Occipital lobe (tissue), 2 donors: ENCODE measurements around the gene CFAP70. TPM values are rescaled to one million over a fixed set of nuclear protein-coding genes. Genes with fewer than 3 reads are reported as not detected.
"Not testable (repeated sequence)": the region's sequence is repeated elsewhere in the genome, so short reads cannot be mapped to it uniquely, and the experiment has no call there.

Source experiments
- DNase-seq: peaks from one replicate; lab custom pipeline; 2025; lab: John Stamatoyannopoulos, UW
- total RNA-seq: library from RNA; depleted of rRNA; stranded (reverse); fragments of >200 nt; gene quantifications from one replicate; pipeline ENCODE4 v1.2.3, GENCODE V29; 2014

The CFAP70 gene
- total RNA-seq, 1 donor from 2014 or later, result 0.62 TPM

DNA sequence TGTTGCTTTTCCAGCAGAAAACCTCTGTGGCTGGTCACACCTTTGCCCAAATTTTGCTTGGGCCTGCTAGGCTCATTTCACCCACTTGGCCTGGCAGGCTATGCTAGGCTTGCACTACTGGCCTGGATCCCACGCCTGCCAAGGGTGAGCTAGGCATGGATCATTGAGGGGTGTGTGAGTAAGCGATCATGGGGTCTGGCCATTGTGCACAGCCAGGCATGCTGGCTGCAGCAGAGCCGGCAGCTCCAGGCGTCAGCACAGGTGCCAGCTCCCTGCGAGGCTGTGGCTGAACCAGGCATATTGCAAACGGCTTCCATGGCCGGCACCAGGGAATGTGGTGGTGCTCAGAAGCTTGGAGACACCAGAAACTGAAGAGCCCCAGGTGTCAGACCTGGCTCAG is 19.2 kb downstream of the CFAP70 start:
- DNase-seq, result peak; percentile 34

DNA sequence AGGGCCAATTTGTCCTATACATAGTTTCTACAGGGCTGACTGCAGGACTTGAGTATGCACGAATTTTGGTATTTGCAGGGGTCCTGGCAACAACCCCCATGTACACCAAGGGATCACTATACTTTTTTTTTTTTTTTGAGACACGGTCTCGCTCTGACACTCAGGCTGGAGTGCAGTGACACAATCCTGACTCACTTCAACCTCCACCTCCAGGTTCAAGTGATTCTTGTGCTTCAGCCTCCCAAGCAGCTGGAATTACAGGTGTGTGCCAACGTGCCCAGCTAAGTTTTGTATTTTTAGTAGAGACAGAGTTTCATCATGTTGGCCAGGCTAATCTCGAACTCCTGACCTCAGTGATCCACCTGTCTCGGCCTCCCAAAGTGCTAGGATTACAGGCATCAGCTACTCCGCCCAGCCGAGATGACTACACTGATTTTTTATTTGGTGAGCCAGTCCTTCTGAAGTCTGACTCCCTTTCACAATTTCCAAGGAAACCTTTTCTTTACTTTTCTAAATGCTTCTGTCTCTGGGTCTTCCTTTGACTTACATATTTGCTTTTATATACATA is 19.8 kb downstream of the CFAP70 start:
- DNase-seq, result no peak

DNA sequence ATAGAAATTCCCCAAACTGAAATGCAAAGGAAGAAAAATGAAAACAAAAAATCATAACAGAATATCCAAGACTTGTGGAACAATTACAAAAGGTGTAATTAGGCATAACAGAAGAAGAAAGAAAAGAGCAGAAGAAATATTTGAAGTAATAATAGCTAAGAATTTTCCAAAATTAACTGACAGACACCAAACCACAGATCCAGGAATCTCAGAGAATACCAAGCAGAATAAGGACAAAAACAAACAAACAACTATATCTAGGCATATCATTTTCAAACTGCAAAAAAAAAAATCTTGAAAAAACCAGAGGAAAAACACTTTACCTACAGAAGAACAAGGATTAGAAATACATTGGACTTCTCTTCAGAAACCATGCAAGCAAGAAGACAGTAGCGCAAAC is 25.5 kb downstream of the CFAP70 start:
- no peak for DNase-seq

DNA sequence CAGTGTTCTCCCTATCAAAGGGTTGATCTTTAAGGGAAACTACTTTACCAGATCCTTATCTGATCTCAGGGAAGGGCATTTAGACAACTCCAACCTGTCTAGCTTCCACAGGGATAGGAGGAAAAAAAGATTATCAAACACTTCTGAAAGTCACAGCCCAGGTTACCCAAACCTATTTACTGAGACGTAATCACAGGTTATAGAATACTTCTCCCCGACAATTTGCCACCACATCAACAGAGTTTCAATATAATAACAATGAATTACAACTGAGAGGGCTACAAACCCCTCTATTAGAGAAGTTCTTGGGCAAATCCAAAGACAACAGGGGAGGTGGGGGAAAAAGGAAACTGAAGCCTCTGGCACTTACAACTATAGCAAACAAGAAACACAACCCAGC is 26.3 kb downstream of the CFAP70 start:
- DNase-seq, result no peak

DNA sequence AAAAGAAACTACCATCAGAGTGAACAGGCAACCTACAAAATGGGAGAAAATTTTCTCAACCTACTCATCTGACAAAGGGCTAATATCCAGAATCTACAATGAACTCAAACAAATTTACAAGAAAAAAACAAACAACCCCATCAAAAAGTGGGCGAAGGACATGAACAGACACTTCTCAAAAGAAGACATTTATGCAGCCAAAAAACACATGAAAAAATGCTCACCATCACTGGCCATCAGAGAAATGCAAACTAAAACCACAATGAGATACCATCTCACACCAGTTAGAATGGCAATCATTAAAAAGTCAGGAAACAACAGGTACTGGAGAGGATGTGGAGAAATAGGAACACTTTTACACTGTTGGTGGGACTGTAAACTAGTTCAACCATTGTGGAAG is 30.1 kb downstream of the CFAP70 start:
- not testable (repeated sequence) for DNase-seq

DNA sequence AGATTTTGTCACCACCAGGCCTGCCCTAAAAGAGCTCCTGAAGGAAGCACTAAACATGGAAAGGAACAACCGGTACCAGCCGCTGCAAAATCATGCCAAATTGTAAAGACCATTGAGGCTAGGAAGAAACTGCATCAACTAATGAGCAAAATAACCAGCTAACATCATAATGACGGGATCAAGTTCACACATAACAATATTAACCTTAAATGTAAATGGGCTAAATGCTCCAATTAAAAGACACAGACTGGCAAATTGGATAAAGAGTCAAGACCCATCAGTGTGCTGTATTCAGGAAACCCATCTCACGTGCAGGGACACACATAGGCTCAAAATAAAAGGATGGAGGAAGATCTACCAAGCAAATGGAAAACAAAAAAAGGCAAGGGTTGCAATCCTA is 33.4 kb downstream of the CFAP70 start:
- DNase-seq, result not testable (repeated sequence)

DNA sequence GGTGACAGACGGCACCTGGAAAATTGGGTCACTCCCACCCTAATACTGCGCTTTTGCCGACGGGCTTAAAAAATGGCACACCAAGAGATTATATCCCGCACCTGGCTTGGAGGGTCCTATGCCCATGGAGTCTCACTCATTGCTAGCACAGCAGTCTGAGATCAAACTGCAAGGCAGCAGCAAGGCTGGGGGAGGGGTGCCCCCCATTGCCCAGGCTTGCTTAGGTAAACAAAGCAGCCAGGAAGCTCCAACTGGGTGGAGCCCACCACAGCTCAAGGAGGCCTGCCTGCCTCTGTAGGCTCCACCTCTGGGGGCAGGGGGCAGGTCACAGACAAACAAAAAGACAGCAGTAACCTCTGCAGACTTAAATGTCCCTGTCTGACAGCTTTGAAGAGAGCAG is 35.1 kb downstream of the CFAP70 start:
- not testable (repeated sequence) for DNase-seq

DNA sequence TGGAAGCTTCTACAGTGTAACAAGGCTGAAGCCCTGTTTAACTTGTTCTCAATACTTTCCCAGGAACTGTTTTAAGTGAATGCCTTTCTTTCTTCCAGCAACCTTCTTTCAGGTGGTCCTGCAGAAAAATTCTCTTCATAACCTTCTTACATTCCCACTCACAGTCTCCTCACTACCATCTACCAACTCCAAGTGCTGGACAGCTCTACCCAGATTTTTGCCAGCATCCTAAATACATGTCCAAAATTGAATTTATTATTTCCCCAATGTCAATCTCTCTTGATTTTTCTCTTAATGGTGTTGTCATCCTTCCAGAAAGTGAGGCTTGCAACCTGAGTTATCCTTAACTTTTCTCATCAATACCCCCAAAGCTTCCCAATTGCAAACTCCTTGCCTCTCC is 48.2 kb downstream of the CFAP70 start:
- DNase-seq, result no peak

DNA sequence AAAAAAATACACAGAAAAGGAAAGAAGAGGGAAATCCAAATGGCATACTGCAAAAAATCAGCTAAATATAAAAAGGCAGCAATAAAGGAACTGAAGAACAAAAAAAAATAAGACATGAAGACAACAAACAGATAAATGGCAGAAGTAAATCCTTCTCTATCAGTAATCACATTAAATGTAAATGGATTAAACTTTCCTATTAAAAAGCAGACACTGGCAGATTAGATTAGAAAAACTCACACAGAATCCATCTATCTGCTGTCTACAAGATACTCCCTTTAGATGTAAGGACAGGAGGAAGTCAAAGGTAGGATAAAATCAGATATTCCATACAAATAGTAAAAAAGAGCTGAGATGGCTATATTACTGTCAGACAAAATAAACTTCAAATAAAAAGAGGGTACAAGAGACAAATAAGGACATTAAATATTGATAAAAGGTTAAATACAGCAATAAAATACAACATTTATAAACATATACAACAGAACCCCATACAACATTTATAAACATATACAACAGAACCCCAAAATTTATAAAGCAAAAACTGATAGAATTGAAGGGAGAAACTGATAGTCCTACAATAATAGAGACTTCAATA is 51.4 kb downstream of the CFAP70 start:
- no peak for DNase-seq

DNA sequence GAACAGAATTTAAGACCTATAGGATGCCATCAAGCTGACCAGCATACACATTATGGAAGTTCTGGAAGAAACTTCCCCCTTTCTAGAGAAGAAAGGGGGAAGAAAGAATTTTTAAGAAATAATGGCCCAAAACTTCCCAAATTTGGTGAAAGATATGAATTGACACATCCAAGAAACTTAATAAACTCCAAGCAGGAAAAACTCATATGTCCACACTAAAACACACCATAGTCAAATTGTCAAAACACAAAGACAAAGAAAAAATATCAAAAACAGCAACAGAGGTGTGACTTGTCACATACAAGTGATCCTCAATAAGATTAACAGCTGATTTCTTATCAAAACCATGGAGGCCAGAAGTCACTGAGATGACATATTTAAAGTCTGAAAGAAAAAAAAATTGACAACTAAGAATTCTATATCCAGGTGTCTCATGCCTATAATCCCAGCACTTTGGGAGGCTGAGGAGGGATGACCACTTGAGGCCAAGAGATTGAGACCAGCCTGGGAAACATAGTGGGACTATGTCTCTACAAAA is 52.4 kb downstream of the CFAP70 start:
- no peak for DNase-seq

DNA sequence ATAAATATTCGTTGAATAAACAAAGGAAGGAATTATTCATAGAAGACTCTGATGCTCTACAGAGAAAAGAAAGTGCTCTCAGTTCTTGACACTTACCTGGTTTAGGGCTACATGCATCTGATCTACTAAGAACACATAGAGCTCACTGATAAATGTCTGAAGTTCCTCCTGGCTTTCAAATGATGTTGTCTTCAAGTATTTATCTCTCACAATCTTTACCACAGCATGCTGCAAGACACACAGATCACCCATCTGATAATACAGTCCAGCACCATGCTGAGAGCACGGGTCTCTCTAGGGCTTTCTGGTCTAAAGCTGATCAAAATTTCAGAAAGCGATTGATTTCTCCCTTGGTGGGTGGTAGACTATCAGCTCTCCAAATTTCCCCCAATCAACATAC is 61.7 kb downstream of the CFAP70 start:
- DNase-seq, result no peak

DNA sequence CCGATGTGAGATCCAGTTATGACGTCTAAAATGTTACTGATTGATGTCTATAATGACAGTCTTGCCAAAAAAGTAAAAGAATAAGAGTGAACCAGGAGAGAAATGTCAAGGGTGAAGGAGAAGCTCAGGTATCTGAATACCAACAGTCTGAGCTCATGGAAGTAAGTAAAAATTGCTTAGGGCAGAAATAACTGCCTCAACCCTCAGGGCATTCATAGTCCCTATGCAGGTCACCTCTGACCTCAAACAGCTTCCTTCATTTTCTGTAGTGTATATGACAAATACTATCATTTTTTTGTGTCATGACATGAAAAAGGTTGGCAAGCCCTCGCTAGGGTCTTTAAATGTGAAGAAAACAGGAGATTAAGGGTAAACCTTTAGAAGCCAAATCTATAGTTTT is 65.2 kb downstream of the CFAP70 start:
- no peak for DNase-seq

DNA sequence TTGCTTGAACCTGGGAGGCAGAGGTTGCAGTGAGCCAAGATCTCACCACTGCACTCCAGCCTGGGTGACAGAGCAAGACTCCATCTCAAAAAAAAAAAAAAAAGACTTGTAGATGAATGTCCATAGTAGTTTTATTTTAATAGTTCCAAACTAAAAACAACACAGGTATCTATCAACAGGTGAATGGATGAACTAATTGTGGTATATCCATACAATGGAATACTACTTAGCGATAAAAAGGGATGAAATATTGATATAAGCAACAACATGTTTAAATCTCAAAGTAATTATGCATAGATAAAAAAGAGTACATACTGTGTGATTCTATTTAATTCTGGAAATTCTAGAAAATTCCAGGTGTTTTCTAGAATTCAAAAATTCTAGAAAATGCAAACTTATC is 68.7 kb downstream of the CFAP70 start:
- DNase-seq, result no peak

DNA sequence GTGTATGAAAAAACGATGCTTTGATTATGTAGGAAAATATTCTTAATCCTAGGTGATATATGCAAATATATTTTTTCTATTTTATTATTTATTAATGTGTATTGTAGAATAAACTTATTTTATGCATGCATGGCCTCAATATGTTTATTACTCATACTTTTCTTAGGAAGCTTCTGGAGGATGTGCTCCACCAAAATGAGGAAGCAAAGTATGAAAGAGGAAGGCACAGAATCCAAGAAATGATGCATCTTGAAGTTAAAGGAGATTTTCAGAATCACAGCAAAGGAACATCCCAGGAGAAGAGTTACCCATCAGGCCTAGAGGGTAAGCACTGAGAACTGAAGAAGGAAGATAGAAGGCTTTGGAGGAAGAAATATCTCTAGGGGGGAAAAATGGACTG is 71.2 kb downstream of the CFAP70 start:
- no peak for DNase-seq

DNA sequence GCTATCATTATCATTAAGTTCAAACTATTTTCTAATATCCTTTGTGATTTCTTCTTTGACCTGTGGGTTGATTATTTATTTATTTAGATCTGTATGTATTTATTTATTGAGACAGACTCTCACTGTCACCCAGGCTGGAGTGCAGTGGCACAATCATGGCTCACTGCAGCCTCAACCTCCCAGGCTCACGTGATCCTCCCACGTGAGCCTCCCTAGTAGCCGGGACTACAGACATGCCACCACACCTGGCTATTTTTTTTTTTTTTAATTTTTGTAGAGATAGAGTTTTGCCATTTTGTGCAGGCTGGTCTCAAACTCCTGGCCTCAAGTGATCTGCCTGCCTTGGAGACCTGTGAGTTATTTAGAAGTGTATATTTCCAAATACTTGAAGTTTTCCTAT is 77.6 kb downstream of the CFAP70 start:
- DNase-seq, result no peak

DNA sequence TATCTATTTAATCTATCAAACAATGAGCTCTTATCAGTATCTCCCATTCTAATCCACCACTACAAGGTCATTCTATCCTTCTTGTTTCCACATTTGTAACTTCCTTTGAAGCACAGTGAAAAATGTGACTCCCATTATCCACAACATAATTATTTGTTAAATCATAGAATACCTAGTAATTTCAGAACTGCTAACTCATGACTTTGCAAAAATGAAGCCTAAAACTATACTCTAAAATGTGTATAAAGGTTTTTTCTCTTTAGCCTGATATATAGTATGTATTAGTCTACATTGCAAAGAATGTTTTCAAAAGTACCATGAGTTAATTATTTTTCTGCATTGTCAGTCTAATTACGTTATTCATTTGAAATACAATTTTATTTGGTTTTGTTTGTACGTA is 94.2 kb downstream of the CFAP70 start:
- no peak for DNase-seq

DNA sequence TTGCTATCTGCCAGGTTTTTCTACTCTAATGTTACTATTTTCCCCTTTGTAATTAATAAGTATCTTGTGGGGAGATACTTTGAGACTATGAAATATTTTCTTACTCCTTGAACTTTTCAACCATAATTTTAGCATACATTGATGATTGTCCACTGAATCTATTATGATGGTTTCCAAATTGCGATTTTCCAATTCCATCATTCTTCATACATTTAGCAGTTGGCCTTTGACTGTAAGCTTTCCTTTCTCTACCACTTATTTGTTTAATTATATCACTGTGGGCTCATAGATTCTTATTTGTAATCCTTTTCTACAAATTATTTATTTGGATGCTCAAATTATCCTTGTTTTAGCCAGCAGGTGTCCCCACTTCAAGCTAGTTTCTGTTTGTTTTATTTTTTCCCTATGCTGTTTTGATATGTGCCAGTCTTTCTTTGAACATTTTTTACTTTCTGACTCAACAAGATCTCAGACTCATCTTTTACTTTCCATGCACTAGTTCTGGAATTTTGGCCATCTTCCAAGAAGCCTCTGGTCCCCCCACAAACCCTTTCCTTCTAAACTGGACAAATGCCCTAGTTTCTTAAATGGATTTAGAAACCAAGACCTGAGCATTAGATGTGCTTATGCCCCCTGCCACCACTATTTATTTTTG is 94.8 kb downstream of the CFAP70 start:
- no peak for DNase-seq

DNA sequence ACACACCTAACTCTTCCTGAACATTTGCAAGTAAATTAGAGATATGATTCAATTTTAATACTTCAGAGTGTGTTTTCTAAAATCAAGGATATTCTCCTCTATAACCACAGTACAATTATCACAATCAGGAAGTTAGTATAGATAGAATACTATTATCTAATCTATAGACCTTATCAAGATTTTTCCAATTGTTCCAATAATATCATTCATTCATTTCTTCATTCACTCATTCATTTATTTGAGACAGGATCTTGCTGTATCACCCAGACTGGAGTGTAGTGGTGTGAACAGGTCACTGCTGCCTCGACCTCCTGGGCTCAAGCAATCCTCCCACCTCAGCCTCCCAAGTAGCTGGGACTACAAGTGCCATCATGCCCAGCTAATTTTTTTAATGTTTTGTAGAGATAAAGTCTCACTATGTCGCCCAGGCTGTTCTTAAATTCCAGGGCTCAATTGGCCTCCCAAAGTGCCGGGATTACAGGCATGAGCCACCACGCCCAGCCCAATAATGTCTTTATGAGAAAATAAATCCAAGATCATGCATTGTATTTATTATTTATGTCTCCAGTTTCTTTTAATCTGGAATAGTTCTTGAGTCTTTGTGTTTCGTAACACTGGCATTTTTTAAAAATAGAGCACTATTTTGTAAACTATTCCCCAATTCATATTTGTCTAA is 95.6 kb downstream of the CFAP70 start:
- DNase-seq, result no peak

DNA sequence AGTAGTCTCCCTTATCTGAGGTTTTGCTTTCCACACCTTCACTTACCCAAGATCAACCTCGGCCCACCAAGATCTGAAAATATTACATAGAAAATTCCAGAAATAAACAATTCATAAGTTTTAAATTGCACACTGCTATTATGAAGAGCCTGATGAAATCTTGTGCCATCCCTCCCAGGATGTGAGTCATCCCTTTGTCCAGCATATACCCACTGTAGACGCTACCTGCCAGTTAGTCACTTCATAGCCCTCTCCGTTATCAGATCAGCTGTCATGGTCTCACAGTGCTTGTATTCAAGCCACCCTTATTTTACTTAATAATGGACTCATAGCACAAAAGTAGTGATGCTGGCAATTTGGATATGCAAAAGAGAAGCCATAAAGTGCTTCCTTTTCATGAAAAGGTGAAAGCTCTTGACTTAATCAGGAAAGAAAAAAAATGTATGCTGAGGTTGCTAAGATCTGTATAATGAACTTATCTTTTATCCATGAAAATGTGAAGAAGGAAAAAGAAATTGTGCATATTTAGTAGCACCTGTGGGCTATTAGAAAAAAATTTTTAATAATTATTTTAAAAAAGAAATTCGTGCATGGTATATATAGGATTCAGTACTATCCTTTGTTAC is 96.4 kb downstream of the CFAP70 start:
- DNase-seq, result no peak

DNA sequence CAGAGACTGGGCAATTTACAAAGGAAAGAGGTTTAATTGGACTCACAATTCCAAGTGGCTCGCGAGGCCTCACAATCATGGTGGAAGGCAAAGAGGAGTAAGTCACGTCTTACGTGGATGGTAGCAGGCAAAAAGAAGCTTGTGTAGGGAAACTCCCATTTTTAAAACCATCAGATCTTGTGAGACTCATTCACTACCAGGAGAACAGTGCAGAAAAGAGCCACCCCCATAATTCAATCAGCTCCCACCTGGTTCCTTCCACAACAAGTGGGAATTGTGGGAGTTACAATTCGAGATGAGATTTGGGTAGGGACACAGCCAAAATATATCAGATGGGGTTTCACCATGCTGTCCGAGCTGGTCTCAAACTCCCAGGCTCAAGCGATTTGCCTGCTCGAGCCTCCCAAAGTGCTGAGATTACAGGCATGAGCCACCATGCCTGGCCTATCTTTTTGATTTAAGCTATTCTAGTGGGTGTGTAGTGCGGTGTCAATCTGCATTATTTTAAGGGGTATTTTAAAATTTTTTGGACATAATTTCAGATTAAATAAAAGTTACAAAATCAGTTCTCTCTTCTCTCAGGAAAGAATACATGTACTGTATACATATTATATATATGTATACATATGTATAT is 97.2 kb downstream of the CFAP70 start:
- DNase-seq, result no peak

DNA sequence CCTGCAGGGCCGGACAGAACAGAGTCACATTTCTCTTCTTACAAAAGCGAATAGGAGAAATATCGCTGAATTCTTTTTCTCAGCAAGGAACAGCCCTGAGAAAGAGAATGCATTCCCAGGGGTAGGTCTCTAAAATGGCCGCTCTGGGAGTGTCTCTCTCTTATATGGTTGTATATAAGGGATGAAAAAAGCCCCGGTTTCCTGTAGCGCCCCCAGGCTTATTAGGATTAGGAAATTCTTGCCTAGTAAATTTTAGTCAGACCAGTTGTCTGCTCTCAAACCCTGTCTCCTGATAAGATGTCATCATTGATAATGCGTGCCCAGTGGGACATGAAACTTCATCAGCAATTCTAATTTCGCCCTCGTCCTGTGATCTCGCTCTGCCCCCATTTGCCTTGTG is 100.1 kb downstream of the CFAP70 start:
- DNase-seq, result not testable (repeated sequence)

DNA sequence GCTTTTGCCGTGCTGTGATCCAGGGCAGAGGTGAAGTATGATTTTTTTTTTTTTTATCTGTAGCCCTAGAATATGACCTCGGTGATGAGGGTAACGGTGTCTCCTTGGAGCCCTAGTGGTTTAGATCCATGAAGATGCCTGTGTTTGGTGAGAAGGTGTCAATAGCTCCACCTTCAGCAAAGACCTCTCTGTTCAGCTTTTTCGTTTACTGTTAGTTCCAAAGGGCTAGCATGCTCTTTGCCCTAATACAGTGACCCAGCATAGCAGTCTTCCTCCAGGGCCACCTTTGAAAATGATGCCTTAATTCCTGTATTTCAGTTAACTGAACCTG is 105.5 kb downstream of the CFAP70 start:
- DNase-seq, result no peak
